ENCODE measurements around the gene NDUFB10.
A peak's percentile ranks its signal among the peaks of the same experiment; 100 is the strongest.

Gene NDUFB10

GRCh38 chr16:1973461-1974156, 14.3 kb downstream of the NDUFB10 start:
- DNase-seq, result no peak

- DNase-seq, result no peak
Observed at GRCh38 chr16:1974157-1975070, 15.1 kb downstream of the NDUFB10 start.

GRCh38 chr16:1975432-1976215, 16.3 kb downstream of the NDUFB10 start:
- DNase-seq, result no peak

GRCh38 chr16:1976216-1976520, 16.8 kb downstream of the NDUFB10 start:
- no peak for DNase-seq

- no peak for DNase-seq
Observed at GRCh38 chr16:1976951-1977874, 17.9 kb downstream of the NDUFB10 start.

- DNase-seq, result no peak
Observed at GRCh38 chr16:1977875-1978268, 18.5 kb downstream of the NDUFB10 start.

GRCh38 chr16:1978476-1979120, 19.3 kb downstream of the NDUFB10 start:
- no peak for DNase-seq

- no peak for DNase-seq
Observed at GRCh38 chr16:1979271-1980029, 20.1 kb downstream of the NDUFB10 start.

- DNase-seq, result no peak
Observed at GRCh38 chr16:1980030-1980769, 20.9 kb downstream of the NDUFB10 start.

- DNase-seq, result no peak
Observed at GRCh38 chr16:1980770-1981087, 21.4 kb downstream of the NDUFB10 start.

- DNase-seq, result no peak
Observed at GRCh38 chr16:1981398-1981836, 22.1 kb downstream of the NDUFB10 start, which contains the start of gene NOXO1. Gene NOXO1 (minus strand): TSS chr16:1981469. CDS start chr16:1981179, 290 bp downstream.

- DNase-seq, result no peak
Observed at GRCh38 chr16:1982013-1982433, 22.7 kb downstream of the NDUFB10 start.

GRCh38 chr16:1982991-1983543, 23.7 kb downstream of the NDUFB10 start:
- DNase-seq, result no peak

- peak; percentile 71 for DNase-seq
Observed at GRCh38 chr16:1983544-1984346, 24.4 kb downstream of the NDUFB10 start, which contains the start of gene GFER. Gene GFER (plus strand): TSS chr16:1984193. CDS start chr16:1984219, 26 bp downstream.

- DNase-seq, result no peak
Observed at GRCh38 chr16:1984347-1985225, 25.2 kb downstream of the NDUFB10 start.

GRCh38 chr16:1985466-1986150, 26.3 kb downstream of the NDUFB10 start:
- DNase-seq, result no peak

- DNase-seq, result no peak
Observed at GRCh38 chr16:1987198-1987597, 27.9 kb downstream of the NDUFB10 start.

Measured in NCI-H524 treated with DMSO at 0.1 percent for 48 hours (cell line).